ENCODE results near the gene HIBCH.

GRCh38 chr2:190266314-190266713, 53.3 kb downstream of the HIBCH start:
- no peak for TF ChIP-seq ZBTB49 (CRISPR knock-in tag; IDR thresholded peaks at IDR 0.05; ENCODE audit: borderline replicate concordance)
- no peak for TF ChIP-seq PAX8 (CRISPR knock-in tag; IDR thresholded peaks at IDR 0.05; ENCODE audit: borderline replicate concordance)
- TF ChIP-seq PCBP1 (IDR thresholded peaks at IDR 0.05; ENCODE audit: borderline replicate concordance, low read depth, low read length) = no peak
- no peak for TF ChIP-seq E2F1 (CRISPR knock-in tag; IDR thresholded peaks at IDR 0.05)
- TF ChIP-seq POLR2A (IDR thresholded peaks at IDR 0.05; ENCODE audit: insufficient read depth in 1 of 2, low read depth in 2 of 2, low read length in 2 of 2) = no peak
- no peak for TF ChIP-seq FOXA3 (CRISPR knock-in tag; IDR thresholded peaks at IDR 0.05)
- no peak for TF ChIP-seq NR2C2 (CRISPR knock-in tag; IDR thresholded peaks at IDR 0.05; ENCODE audit: borderline replicate concordance)
- no peak for TF ChIP-seq CTCF (CRISPR knock-in tag; IDR thresholded peaks at IDR 0.05)
- no peak for TF ChIP-seq STAG1 (CRISPR knock-in tag; IDR thresholded peaks at IDR 0.05)
- no peak for TF ChIP-seq CHD2 (IDR thresholded peaks at IDR 0.05; ENCODE audit: low read depth, low read length)
- no peak for TF ChIP-seq YY1 (IDR thresholded peaks at IDR 0.05; ENCODE audit: insufficient read depth, insufficient replicate concordance, low read depth, low read length)
- TF ChIP-seq CREBL2 (CRISPR knock-in tag; IDR thresholded peaks at IDR 0.05; ENCODE audit: borderline replicate concordance) = no peak
